Amniotic epithelial cell (primary cell): ENCODE results near the gene C11orf68.
"Not testable (repeated sequence)": the region's sequence is repeated elsewhere in the genome, so short reads cannot be mapped to it uniquely, and the experiment has no call there.

Experiments used
- DNase-seq: peaks from one replicate; pipeline ENCODE4 v3.0.0-alpha.2; 2010; ENCODE audit warnings: low read depth

C11orf68 gene

GRCh38 chr11:65912845-65913244 lies 6.0 kb downstream of the C11orf68 start:
- peak; percentile 39 for DNase-seq

DNA sequence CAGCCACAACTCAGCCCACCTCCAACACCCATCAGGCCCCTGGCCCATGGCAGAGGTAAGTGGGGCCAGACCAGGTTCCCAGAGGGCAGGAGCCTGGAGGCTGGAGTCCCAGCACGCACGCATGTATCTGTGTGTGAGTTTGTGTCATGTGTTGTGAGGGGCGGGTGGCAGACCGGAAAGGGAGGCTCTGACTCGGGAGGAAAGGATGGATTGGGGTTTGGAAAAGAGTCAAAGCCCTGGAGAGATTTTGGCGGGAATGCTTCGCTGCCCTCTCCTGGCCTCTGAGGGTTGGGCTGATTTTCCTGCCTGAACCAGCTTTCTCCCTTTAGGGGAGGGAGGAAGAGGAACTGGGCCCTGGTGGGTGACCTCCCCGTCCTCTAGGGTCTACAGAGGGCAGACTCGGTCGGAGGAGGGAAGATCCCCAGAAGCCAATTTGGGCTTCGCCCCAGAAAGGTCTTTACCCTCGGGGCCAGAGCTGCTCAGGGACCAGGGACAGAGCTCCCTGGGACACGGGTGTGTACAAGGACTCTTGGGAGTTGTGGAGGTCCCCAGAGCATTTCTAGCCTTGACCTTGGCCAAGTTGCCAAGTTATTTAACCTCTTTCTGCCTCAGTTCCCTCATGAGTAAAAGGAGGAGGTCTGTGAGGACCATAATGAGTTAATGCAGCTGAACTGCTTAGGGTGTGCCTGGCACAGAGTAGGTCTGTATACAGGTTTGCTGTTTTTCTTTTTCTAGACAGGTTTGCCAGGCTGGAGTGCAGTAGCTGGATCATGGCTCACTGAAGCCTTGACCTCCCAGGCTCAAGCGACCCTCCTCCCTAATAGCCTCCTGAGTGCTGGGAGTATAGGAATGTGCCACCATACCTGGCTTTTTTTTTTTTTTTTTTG lies 6.9 kb downstream of the C11orf68 start:
- peak; percentile 59 for DNase-seq

GRCh38 chr11:65907878-65908277 lies 11.0 kb downstream of the C11orf68 start:
- DNase-seq = no peak

DNA sequence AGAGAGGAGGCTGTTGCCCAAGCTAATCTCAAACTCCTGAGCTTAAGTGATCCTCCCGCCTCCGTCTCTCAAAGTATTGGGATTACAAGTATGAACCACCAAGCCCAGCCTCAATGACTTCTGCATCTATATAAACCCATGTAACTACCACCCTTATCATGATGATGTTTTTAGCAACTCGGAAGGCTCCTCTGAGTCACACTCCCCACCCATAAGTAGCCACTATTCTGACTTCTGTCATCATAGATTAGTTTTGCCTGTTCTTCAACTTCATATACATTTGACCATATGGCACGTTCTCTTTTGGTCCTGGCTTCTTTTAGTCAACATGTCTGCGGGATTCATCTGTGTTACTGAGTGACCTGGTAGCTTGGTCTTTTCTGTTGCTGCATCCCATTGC lies 12.3 kb downstream of the C11orf68 start:
- DNase-seq = no peak

GRCh38 chr11:65903715-65904114 lies 15.1 kb downstream of the C11orf68 start:
- no peak for DNase-seq

GRCh38 chr11:65903068-65903481 lies 15.8 kb downstream of the C11orf68 start:
- peak; percentile 72 for DNase-seq

DNA sequence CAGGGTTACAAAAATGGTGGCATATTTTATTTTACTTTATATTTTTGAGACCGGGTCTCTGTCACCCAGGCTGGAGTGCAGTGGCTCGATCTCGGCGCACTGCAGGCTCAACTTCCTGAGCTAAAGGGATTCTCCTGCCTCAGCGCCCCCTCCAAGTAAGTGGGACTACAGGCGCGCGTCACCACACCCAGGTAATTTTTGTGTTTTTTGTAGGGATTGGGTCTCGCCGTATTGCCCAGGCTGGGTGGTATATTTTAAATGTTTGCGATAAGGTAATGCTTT lies 18.0 kb downstream of the C11orf68 start:
- no peak for DNase-seq

DNA sequence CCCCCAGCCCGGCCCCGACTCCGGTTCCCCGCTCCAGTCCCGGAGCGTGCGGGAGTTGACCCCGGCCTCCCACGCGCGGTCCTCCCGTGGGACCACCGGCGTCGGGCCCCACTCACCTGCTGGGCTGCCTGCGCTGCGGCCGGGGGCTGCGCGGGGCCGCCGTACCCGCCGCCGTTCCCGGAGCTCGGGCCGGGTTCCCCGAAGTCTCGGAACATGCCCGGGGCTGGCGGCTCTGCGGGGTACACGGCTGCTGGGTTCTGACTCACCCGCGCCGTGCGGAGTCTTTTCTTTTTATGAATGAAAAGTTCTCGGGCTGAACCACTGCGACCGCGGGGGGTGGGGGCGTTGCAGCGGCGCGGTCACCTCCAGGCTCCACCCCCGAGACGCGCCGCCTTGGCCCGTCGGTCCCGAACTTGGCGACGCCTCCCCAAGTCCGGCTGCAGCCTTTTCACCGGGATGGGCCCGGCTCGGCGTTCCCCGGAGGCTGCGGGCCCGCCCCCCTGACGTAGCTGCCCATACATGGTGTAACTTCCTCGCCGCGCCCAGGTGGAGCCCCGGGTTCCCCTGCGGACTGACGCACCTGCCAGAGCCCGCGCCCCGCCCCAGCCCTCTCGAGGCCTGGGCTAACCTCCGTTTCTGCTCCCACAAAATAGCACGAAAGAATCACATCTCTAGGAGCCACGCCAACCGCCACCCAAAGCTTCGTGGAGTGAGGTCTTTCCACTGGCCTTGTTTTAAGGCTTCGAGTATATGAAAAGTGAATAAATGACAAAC lies 18.6 kb downstream of the C11orf68 start, which contains the start of gene FOSL1:
TSS of gene FOSL1 (minus strand) at position 264 of the 774 bp plus-strand sequence. CDS start at position 215, 49 bp downstream.
- peak; percentile 92 for DNase-seq

- peak; percentile 59 for DNase-seq
Measured at GRCh38 chr11:65899356-65900124, 19.3 kb downstream of the C11orf68 start.

DNA sequence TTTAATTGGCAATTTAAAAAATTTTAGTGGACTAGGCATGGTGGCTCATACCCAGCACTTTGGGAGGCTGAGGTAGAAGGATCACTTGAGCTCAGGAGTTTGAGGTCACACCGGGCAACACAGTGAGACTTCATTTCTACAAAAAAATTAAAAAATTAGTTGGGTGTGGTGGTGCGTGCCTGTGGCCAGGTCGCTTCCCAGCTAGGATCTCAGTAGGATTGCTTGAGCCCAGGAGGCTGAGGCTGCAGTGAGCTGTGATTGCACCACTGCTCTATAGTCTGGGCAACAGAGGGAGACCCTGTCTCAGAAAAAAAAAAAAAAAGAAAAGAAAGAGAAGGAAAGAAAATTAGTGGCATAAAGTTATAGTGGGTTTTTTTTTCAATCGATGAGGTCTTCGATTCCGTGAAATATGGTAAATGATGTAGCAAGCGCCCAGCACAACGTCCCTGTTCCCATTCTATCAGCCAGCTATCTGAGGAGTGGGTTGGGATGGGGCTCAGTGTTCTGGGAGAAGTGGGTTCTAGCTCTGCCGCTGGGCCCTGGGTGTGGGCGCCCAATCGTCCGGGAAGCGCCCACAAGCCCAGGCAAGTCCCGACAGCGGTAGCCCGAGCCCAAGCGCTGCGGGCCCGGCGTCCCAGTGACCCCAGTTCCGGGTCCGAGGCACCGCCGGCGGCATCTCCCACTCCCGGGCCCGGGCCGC lies 20.1 kb downstream of the C11orf68 start:
- DNase-seq = peak; percentile 31

- no peak for DNase-seq
Measured at GRCh38 chr11:65897020-65897471, 21.8 kb downstream of the C11orf68 start.

DNA sequence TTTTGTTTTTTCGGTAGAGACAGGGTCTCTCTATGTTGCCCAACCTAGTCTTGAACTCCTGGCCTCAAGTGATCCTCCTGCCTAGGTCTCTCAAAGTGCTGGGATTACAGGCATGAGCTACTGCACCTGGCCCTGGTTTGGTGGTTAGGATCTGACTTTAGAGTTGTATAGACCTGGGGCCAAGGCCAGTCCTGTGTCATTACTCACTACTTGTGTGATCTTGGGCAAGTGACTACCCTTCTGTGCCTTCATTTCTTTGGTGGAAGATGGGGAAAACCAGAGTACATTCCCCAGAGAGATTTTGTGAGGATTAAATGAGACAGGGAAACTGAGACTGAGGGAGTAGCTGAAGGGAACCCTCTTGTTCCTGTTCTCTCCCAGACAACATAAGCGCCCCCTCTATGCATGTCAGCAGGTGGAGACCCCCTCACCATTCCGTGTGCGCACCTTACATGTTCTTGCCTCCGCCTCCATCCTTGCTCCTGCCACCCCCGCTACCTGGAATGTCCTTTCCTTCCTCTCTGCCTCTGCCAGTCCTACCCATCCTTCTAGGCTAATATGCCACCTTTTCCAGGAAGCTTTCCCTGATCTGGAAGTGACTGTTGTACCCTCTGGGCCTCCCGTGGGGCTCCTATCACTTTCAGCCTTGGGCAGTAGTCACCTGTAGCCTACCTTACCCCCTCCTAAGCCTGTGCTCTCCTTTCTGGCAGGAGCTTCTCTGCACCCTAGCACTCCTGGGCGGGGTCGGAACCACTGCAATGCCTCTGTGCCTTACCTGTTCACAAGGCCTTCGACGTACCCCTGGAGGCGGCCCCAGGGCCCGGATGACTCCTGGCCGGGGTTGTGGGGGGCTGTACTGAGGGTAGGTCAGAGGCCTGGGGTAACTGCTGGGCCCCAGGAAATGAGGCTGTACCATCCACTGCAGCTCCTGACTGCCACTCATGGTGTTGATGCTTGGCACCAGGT lies 22.5 kb downstream of the C11orf68 start:
- DNase-seq = no peak

GRCh38 chr11:65895482-65895981 lies 23.3 kb downstream of the C11orf68 start:
- no peak for DNase-seq

GRCh38 chr11:65894034-65894591 lies 24.7 kb downstream of the C11orf68 start:
- DNase-seq = no peak

GRCh38 chr11:65892661-65893317 lies 26.1 kb downstream of the C11orf68 start:
- DNase-seq = no peak

- not testable (repeated sequence) for DNase-seq
Measured at GRCh38 chr11:65892137-65892540, 26.7 kb downstream of the C11orf68 start.

GRCh38 chr11:65891219-65892136 lies 27.4 kb downstream of the C11orf68 start:
- peak; percentile 27 for DNase-seq
